ENCODE data around the gene CMC2.
A peak's percentile ranks its signal among the peaks of the same experiment; 100 is the strongest.

The CMC2 gene

GRCh38 chr16:81014672-81015071 lies 8.0 kb upstream of the CMC2 start:
- WGBS (ENCODE audit: insufficient coverage) = no CpG with 5 or more reads among the region's 2 CpGs
- ChIA-PET CTCF (interaction anchor here (0.7 to 1.6 kb wide), 4 partner anchors 8 to 20 kb away, joined by 3 to 7 read pairs (median 5); partner anchors contain the start of genes CENPN and CMC2), POLR2A (interaction anchor here (0.6 kb wide), 1 partner anchor 52 kb away, joined by 3 read pairs; no protein-coding TSS in a partner anchor)
- no peak for DNase-seq
- Histone ChIP-seq H3K4me1 (ENCODE audit: control extremely low read depth in 1 of 4, control insufficient read depth in 4 of 4, insufficient read depth in 4 of 4, low read length in 3 of 4) (no peaks in the 10 kb centered on the region), H3K27me3 (replicated peaks in 2 of 5; ENCODE audit: control insufficient read depth in 4 of 5, insufficient read depth in 5 of 5, low read length in 4 of 5) (no peaks in the 10 kb centered on the region), H3K36me3 (ENCODE audit: control insufficient read depth in 4 of 4, insufficient read depth in 4 of 4, low read length in 3 of 4) (peaks cover 19 to 77% (median 43%) of the 10 kb centered on the region in 4 experiments), H3K4me3 (ENCODE audit: control insufficient read depth in 1 of 7, extremely low read depth in 1 of 7, insufficient read depth in 4 of 7, low read depth in 2 of 7, low read length in 6 of 7) (no peak overlapping the region), H3K27ac (ENCODE audit: insufficient read depth in 1 of 2, low read depth in 1 of 2, low read length in 2 of 2, poor library complexity in 1 of 2, severe bottlenecking in 2 of 2) (no peak overlapping the region), H3K9me3 (ENCODE audit: control extremely low read depth in 1 of 5, control insufficient read depth in 4 of 5, insufficient read depth in 2 of 5, low read depth in 1 of 5, low read length in 4 of 5) (no peaks in the 10 kb centered on the region)

GRCh38 chr16:81012974-81013373 lies 6.3 kb upstream of the CMC2 start:
- no peaks in the 10 kb centered on the region for H3K27me3 ChIP-seq (replicated peaks in 2 of 5; ENCODE audit: control insufficient read depth in 4 of 5, insufficient read depth in 5 of 5, low read length in 4 of 5)
- CTCF ChIA-PET = no interaction called here
- POLR2A ChIA-PET = no interaction called here
- H3K4me3 ChIP-seq (ENCODE audit: control insufficient read depth in 1 of 7, extremely low read depth in 1 of 7, insufficient read depth in 4 of 7, low read depth in 2 of 7, low read length in 6 of 7) = no peak overlapping the region
- peaks cover 0 to 10% (median 4%) of the 10 kb centered on the region in 4 experiments for H3K4me1 ChIP-seq (ENCODE audit: control extremely low read depth in 1 of 4, control insufficient read depth in 4 of 4, insufficient read depth in 4 of 4, low read length in 3 of 4)
- no CpG with 5 or more reads among the region's 3 CpGs for WGBS (ENCODE audit: insufficient coverage)
- no peaks in the 10 kb centered on the region for H3K9me3 ChIP-seq (ENCODE audit: control extremely low read depth in 1 of 5, control insufficient read depth in 4 of 5, insufficient read depth in 2 of 5, low read depth in 1 of 5, low read length in 4 of 5)
- DNase-seq = no peak
- peaks cover 16 to 63% (median 33%) of the 10 kb centered on the region in 4 experiments for H3K36me3 ChIP-seq (ENCODE audit: control insufficient read depth in 4 of 4, insufficient read depth in 4 of 4, low read length in 3 of 4)
- H3K27ac ChIP-seq (ENCODE audit: insufficient read depth in 1 of 2, low read depth in 1 of 2, low read length in 2 of 2, poor library complexity in 1 of 2, severe bottlenecking in 2 of 2) = no peak overlapping the region

GRCh38 chr16:81008505-81008789 lies 1.8 kb upstream of the CMC2 start:
- Histone ChIP-seq H3K4me1 (ENCODE audit: control extremely low read depth in 1 of 4, control insufficient read depth in 4 of 4, insufficient read depth in 4 of 4, low read length in 3 of 4) (peaks cover 8 to 38% (median 27%) of the 10 kb centered on the region in 4 experiments), H3K27me3 (replicated peaks in 2 of 5; ENCODE audit: control insufficient read depth in 4 of 5, insufficient read depth in 5 of 5, low read length in 4 of 5) (no peaks in the 10 kb centered on the region), H3K27ac (ENCODE audit: insufficient read depth in 1 of 2, low read depth in 1 of 2, low read length in 2 of 2, poor library complexity in 1 of 2, severe bottlenecking in 2 of 2) (peak overlapping the region; percentile 77 to 99), H3K9me3 (ENCODE audit: control extremely low read depth in 1 of 5, control insufficient read depth in 4 of 5, insufficient read depth in 2 of 5, low read depth in 1 of 5, low read length in 4 of 5) (no peaks in the 10 kb centered on the region), H3K36me3 (ENCODE audit: control insufficient read depth in 4 of 4, insufficient read depth in 4 of 4, low read length in 3 of 4) (peaks cover 3 to 22% (median 5%) of the 10 kb centered on the region in 4 experiments), H3K4me3 (ENCODE audit: control insufficient read depth in 1 of 7, extremely low read depth in 1 of 7, insufficient read depth in 4 of 7, low read depth in 2 of 7, low read length in 6 of 7) (peak overlapping the region in 6 of 7 experiments; percentile 89 to 97 (median 94))
- WGBS (ENCODE audit: insufficient coverage) = 100% methylated on average over 4 of the region's 12 CpGs
- CTCF ChIA-PET = interaction anchor here (1.0 kb wide), 1 partner anchor 10 kb away, joined by 3 read pairs; no protein-coding TSS in a partner anchor
- DNase-seq = no peak
- POLR2A ChIA-PET = no interaction called here

- no peaks in the 10 kb centered on the region for H3K9me3 ChIP-seq (ENCODE audit: control extremely low read depth in 1 of 5, control insufficient read depth in 4 of 5, insufficient read depth in 2 of 5, low read depth in 1 of 5, low read length in 4 of 5)
- peak overlapping the region; percentile 89 to 97 (median 92) for H3K4me3 ChIP-seq (ENCODE audit: control insufficient read depth in 1 of 7, extremely low read depth in 1 of 7, insufficient read depth in 4 of 7, low read depth in 2 of 7, low read length in 6 of 7)
- POLR2A ChIA-PET = interaction anchor here (0.6 to 1.8 kb wide), 3 partner anchors 10 to 500 kb away, joined by 3 to 5 read pairs (median 4); partner anchors contain the start of gene ATMIN
- H3K27me3 ChIP-seq (replicated peaks in 2 of 5; ENCODE audit: control insufficient read depth in 4 of 5, insufficient read depth in 5 of 5, low read length in 4 of 5) = no peaks in the 10 kb centered on the region
- 0% methylated on average over 42 of the region's 50 CpGs for WGBS (ENCODE audit: insufficient coverage)
- H3K36me3 ChIP-seq (ENCODE audit: control insufficient read depth in 4 of 4, insufficient read depth in 4 of 4, low read length in 3 of 4) = peaks cover 0 to 6% (median 0%) of the 10 kb centered on the region in 4 experiments
- CTCF ChIA-PET = interaction anchor here (0.5 to 1.8 kb wide), 6 partner anchors 9 to 106 kb away, joined by 3 to 6 read pairs (median 3); partner anchors contain the start of gene ATMIN
- H3K27ac ChIP-seq (ENCODE audit: insufficient read depth in 1 of 2, low read depth in 1 of 2, low read length in 2 of 2, poor library complexity in 1 of 2, severe bottlenecking in 2 of 2) = peak overlapping the region; percentile 98 to 99
- peak in 1 of 3 donors; percentile 45 for DNase-seq
- H3K4me1 ChIP-seq (ENCODE audit: control extremely low read depth in 1 of 4, control insufficient read depth in 4 of 4, insufficient read depth in 4 of 4, low read length in 3 of 4) = peaks cover 8 to 38% (median 30%) of the 10 kb centered on the region in 4 experiments
Observed at GRCh38 chr16:81006211-81006812, 373 bp downstream of the CMC2 start.

GRCh38 chr16:81005610-81006161 lies 999 bp downstream of the CMC2 start:
- Histone ChIP-seq H3K27ac (ENCODE audit: insufficient read depth in 1 of 2, low read depth in 1 of 2, low read length in 2 of 2, poor library complexity in 1 of 2, severe bottlenecking in 2 of 2) (peak overlapping the region; percentile 98 to 99), H3K27me3 (replicated peaks in 2 of 5; ENCODE audit: control insufficient read depth in 4 of 5, insufficient read depth in 5 of 5, low read length in 4 of 5) (no peaks in the 10 kb centered on the region), H3K4me3 (ENCODE audit: control insufficient read depth in 1 of 7, extremely low read depth in 1 of 7, insufficient read depth in 4 of 7, low read depth in 2 of 7, low read length in 6 of 7) (peak overlapping the region; percentile 89 to 97 (median 92)), H3K9me3 (ENCODE audit: control extremely low read depth in 1 of 5, control insufficient read depth in 4 of 5, insufficient read depth in 2 of 5, low read depth in 1 of 5, low read length in 4 of 5) (no peaks in the 10 kb centered on the region), H3K4me1 (ENCODE audit: control extremely low read depth in 1 of 4, control insufficient read depth in 4 of 4, insufficient read depth in 4 of 4, low read length in 3 of 4) (peaks cover 8 to 38% (median 30%) of the 10 kb centered on the region in 4 experiments), H3K36me3 (ENCODE audit: control insufficient read depth in 4 of 4, insufficient read depth in 4 of 4, low read length in 3 of 4) (peaks cover 0 to 3% (median under 1%) of the 10 kb centered on the region in 4 experiments)
- ChIA-PET CTCF (interaction anchor here (1.5 to 3.5 kb wide), 4 partner anchors 12 to 31 kb away, joined by 4 to 20 read pairs (median 9); partner anchors contain the start of gene ATMIN), POLR2A (no interaction called here)
- peak in 1 of 3 donors; percentile 10 for DNase-seq
- WGBS (ENCODE audit: insufficient coverage) = 31% methylated on average over 9 of the region's 18 CpGs

GRCh38 chr16:81004646-81005353 lies 1.9 kb downstream of the CMC2 start:
- ChIA-PET CTCF (interaction anchor here (0.8 to 3.5 kb wide), 13 partner anchors 11 to 73 kb away, joined by 3 to 20 read pairs (median 5); partner anchors contain the start of gene ATMIN), POLR2A (interaction anchor here (0.6 kb wide), 1 partner anchor 18 kb away, joined by 3 read pairs; no protein-coding TSS in a partner anchor)
- Histone ChIP-seq H3K9me3 (ENCODE audit: control extremely low read depth in 1 of 5, control insufficient read depth in 4 of 5, insufficient read depth in 2 of 5, low read depth in 1 of 5, low read length in 4 of 5) (no peaks in the 10 kb centered on the region), H3K27me3 (replicated peaks in 2 of 5; ENCODE audit: control insufficient read depth in 4 of 5, insufficient read depth in 5 of 5, low read length in 4 of 5) (no peaks in the 10 kb centered on the region), H3K27ac (ENCODE audit: insufficient read depth in 1 of 2, low read depth in 1 of 2, low read length in 2 of 2, poor library complexity in 1 of 2, severe bottlenecking in 2 of 2) (peak overlapping the region; percentile 46 to 82), H3K4me3 (ENCODE audit: control insufficient read depth in 1 of 7, extremely low read depth in 1 of 7, insufficient read depth in 4 of 7, low read depth in 2 of 7, low read length in 6 of 7) (peak overlapping the region in 6 of 7 experiments; percentile 41 to 97 (median 62)), H3K4me1 (ENCODE audit: control extremely low read depth in 1 of 4, control insufficient read depth in 4 of 4, insufficient read depth in 4 of 4, low read length in 3 of 4) (peaks cover 8 to 38% (median 30%) of the 10 kb centered on the region in 4 experiments), H3K36me3 (ENCODE audit: control insufficient read depth in 4 of 4, insufficient read depth in 4 of 4, low read length in 3 of 4) (peaks cover 0 to 3% (median 0%) of the 10 kb centered on the region in 4 experiments)
- 86% methylated on average over 8 of the region's 14 CpGs for WGBS (ENCODE audit: insufficient coverage)
- DNase-seq = peak; percentile 73 to 81 (median 75)

Data from common myeloid progenitor, CD34-positive (primary cell).